ENCODE results near the gene ALPL. TPM values are rescaled to one million over a fixed set of nuclear protein-coding genes. Genes with fewer than 3 reads are reported as not detected.
"Not testable (repeated sequence)": the region's sequence is repeated elsewhere in the genome, so short reads cannot be mapped to it uniquely, and the experiment has no call there.

Gene ALPL
- polyA plus RNA-seq: not detected

DNA sequence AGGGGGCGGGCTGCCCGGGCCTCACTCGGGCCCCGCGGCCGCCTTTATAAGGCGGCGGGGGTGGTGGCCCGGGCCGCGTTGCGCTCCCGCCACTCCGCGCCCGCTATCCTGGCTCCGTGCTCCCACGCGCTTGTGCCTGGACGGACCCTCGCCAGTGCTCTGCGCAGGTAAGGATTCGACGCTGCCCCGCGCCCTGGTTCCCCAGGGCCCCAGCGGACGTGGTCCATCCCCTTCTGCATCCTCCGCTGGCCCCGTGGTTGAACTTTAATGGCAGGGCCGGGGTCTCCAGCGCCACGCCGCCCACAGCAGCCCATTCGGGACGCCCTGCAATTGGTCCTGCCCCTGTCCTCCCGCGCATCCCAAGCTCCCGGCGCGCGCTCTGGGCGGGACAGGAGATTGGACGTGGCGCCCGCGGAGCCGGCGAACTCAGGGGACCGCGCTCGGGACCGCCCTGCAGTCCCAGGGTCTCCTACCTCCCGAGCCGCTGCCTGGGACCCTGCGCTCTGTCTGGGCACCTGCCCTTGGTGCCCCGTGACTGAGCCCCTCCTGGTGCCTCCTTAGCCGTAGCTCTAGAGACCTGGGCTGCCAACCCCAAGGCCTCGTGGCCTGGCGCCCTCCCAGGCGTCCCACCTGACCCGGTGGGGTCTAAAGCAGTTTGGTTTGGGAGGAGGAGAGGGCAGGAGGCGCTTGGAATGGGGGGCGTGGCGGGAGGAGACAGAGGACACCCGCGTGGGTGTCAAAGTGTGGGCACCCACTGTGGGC lies at the start of gene ALPL:
ALPL (plus strand) TSS at position 73 of the 762 bp plus-strand sequence. CDS start 44,659 bp downstream, outside the sequence.
- peak within 1 kb of the TSS; percentile 5 to 75 (median 67) for H3K4me3 Mint-ChIP-seq
- no peak for DNase-seq
- peaks cover 0 to 31% (median 15%) of the 10 kb centered on the region in 3 donors for H3K27me3 Mint-ChIP-seq (ENCODE audit: low read depth in 3 of 3)
- no peaks in the 10 kb centered on the region for H3K9me3 Mint-ChIP-seq
- H3K4me1 Mint-ChIP-seq: peaks cover 4 to 13% of the 10 kb centered on the region in 2 donors
- H3K27ac Mint-ChIP-seq: no peak within 1 kb of the TSS
- H3K36me3 Mint-ChIP-seq: no peaks in the 10 kb centered on the region

DNA sequence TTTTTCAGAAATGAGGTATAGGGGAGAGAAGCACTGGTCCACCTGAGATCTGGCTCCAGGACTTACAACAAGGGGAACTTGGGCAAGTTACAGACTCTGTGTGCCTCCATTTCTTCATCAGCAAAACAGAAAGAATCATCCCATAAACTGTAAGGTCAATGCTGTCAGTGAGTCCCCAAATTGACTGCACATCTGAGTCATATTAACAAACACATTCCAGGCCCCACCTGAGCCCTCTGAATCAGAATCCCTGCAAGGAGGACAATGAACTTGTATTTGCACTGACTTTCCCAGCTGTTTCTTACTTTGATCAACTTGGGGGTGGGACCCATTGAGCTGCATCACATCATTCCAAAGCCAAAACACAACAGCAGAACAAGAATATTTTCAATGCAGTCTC lies 44.1 kb upstream of the ALPL start:
- not testable (repeated sequence) for H3K36me3 Mint-ChIP-seq; H3K4me3 Mint-ChIP-seq; H3K4me1 Mint-ChIP-seq; H3K27ac Mint-ChIP-seq; H3K27me3 Mint-ChIP-seq (ENCODE audit: low read depth in 3 of 3); H3K9me3 Mint-ChIP-seq; DNase-seq

DNA sequence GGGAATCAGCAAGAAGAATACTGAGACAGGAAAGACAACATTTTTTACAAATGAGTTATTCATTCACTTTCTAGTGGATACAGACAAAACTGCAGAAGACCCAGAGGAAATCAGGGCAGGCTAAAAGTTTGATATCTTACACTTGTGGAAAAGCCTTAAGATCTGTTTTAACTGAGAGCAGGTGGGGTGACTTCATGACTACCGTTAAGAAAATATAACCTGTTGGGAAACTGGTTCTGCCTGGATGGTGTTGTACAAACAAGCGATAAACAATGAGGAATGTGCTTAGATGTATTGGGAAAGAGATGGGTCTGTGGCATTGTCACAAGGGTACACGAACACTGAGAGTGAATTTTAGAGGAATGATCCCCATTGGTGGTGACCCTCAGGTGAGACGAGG lies 41.3 kb upstream of the ALPL start:
- not testable (repeated sequence) for H3K4me1 Mint-ChIP-seq; H3K9me3 Mint-ChIP-seq; H3K27me3 Mint-ChIP-seq (ENCODE audit: low read depth in 3 of 3); H3K4me3 Mint-ChIP-seq; DNase-seq; H3K27ac Mint-ChIP-seq
- H3K36me3 Mint-ChIP-seq: peaks cover 0 to 21% (median 19%) of the 10 kb centered on the region in 3 donors

DNA sequence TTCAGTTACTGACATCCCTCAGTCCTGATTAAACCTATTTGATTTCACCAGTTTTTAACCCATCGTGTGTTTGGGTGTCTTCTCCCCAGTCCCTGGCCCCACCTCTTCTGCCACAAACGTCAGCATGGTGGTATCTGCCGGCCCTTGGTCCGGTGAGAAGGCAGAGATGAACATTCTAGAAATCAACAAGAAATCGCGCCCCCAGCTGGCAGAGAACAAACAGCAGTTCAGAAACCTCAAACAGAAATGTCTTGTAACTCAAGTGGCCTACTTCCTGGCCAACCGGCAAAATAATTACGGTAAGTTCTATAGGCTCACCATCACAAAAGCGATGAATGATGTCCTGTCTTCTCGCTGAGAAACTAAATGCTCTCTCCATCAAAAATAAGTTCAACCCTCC lies 40.6 kb upstream of the ALPL start:
- DNase-seq: peak in 1 of 3 donors; percentile 2
- Mint-ChIP-seq H3K36me3 (peaks cover 0 to 23% (median 21%) of the 10 kb centered on the region in 3 donors), H3K27me3 (ENCODE audit: low read depth in 3 of 3) (no peaks in the 10 kb centered on the region), H3K9me3 (no peaks in the 10 kb centered on the region), H3K27ac (no peak overlapping the region), H3K4me3 (no peak overlapping the region), H3K4me1 (peaks cover 0 to 4% of the 10 kb centered on the region in 2 donors)

DNA sequence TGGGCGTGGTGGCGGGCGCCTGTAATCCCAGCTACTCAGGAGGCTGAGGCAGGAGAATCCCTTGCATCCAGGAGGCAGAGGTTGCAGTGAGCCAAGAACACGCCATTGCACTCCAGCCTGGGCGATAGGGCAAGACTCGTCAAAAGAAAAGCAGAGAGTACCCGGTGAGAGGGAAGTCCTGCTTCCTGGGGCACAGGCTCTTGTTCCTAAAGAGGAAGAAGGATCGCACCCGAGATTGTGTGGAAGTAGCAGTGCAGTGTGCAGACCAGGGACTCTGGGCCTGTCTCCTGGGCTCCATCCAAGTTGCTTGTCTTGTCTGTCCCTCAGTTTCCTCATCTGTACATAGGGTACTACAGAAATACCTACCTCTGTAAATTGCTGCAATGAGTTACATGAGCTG lies 39.6 kb upstream of the ALPL start:
- Mint-ChIP-seq H3K27ac (no peak overlapping the region), H3K9me3 (no peaks in the 10 kb centered on the region), H3K27me3 (ENCODE audit: low read depth in 3 of 3) (no peaks in the 10 kb centered on the region), H3K4me3 (no peak overlapping the region), H3K4me1 (peaks cover 0 to 4% of the 10 kb centered on the region in 2 donors), H3K36me3 (peaks cover 0 to 31% (median 22%) of the 10 kb centered on the region in 3 donors)
- DNase-seq: no peak

DNA sequence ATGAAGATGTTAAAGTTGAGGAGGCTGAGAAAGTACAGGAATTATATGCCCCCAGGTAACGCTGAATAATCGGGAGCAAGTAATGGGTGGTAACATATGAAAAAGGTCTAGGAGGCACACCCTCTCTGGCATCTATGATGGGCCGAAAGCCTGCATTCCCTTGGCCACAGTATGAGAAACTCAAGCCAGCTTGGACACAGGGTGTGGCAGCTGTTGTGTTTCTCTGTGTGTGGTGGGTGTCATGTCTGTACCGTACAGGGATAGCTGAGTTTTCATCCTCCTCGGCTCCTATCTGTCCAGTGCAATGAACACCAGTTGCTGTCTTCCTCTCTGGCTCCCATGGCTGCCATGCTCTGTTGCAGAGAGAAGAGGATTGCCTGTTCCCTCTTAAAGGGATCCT lies 36.4 kb upstream of the ALPL start:
- no peaks in the 10 kb centered on the region for H3K9me3 Mint-ChIP-seq
- no peak overlapping the region for H3K4me3 Mint-ChIP-seq
- peaks cover 0 to 4% of the 10 kb centered on the region in 2 donors for H3K4me1 Mint-ChIP-seq
- no peak for DNase-seq
- peaks cover 0 to 3% (median 0%) of the 10 kb centered on the region in 3 donors for H3K27me3 Mint-ChIP-seq (ENCODE audit: low read depth in 3 of 3)
- H3K36me3 Mint-ChIP-seq: peaks cover 8 to 36% (median 23%) of the 10 kb centered on the region in 3 donors
- no peak overlapping the region for H3K27ac Mint-ChIP-seq

DNA sequence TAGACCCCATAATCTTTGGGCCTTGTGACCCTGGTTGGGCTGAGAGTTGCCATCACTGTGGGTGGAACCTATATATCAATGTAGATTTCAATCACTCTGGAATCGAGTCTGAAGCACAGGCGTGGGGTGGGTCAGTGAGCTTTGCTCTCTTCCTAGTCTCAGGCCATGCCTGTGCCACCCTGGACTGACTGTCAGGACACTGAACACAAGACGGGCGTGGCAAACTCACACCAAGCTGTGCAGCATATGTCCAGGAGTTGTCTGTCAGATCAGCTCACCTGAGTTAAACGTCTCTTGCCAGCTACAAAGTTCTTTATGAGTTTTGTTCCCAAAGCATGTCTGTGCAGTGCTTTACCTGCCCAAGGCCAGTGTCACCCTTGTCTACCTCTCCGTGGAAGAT lies 30.9 kb upstream of the ALPL start:
- Mint-ChIP-seq H3K27me3 (ENCODE audit: low read depth in 3 of 3) (peaks cover 0 to 3% (median 3%) of the 10 kb centered on the region in 3 donors), H3K36me3 (peaks cover 22 to 28% (median 23%) of the 10 kb centered on the region in 3 donors), H3K4me3 (no peak overlapping the region), H3K9me3 (no peaks in the 10 kb centered on the region), H3K4me1 (no peaks in the 10 kb centered on the region), H3K27ac (no peak overlapping the region)
- DNase-seq: no peak

DNA sequence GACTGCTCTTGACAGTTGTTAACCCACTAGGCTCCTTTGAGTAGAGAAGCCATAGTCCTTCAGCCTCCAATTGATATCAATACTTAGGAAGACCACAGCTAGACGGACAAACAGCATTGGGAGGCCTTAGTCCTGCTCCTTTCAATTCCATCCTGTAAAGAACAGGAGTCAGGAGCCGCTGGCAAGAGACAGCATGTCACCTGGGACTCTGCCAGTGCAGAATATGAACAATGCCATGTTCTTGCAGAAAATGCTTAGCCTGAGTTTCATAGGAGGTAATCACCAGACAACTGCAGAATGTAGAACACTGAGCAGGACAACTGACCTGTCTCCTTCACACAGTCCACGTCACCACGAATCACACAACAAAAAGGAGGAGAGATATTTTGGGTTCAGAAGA lies 25.3 kb upstream of the ALPL start:
- H3K4me3 Mint-ChIP-seq; H3K27me3 Mint-ChIP-seq (ENCODE audit: low read depth in 3 of 3); H3K27ac Mint-ChIP-seq; DNase-seq; H3K9me3 Mint-ChIP-seq; H3K4me1 Mint-ChIP-seq; H3K36me3 Mint-ChIP-seq: not testable (repeated sequence)

DNA sequence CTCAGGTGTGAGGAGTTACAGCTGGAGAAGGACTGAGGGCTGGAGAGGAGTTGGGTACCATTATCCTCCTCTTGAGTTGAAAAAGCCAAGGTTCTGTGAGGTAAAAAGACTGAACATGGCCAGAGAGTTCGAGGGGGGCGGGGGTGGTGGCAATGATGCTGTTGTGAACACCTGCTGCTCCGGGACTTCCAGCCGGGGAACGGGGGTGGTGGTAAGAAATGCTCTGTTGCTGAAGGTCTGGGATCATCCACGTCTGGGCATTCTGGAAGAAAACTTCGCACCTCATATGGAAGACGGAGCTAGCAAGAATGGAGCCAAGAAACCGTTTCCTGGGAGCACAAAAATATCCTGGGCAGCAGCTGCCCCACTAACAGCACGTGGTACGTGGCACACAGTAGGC lies 20.1 kb upstream of the ALPL start:
- peaks cover 0 to 13% (median 8%) of the 10 kb centered on the region in 3 donors for H3K27me3 Mint-ChIP-seq (ENCODE audit: low read depth in 3 of 3)
- H3K36me3 Mint-ChIP-seq: no peaks in the 10 kb centered on the region
- H3K27ac Mint-ChIP-seq: peak overlapping the region in 1 of 6 donors; percentile 56
- H3K9me3 Mint-ChIP-seq: no peaks in the 10 kb centered on the region
- DNase-seq: no peak
- H3K4me3 Mint-ChIP-seq: no peak overlapping the region
- peaks cover 5 to 7% of the 10 kb centered on the region in 2 donors for H3K4me1 Mint-ChIP-seq

DNA sequence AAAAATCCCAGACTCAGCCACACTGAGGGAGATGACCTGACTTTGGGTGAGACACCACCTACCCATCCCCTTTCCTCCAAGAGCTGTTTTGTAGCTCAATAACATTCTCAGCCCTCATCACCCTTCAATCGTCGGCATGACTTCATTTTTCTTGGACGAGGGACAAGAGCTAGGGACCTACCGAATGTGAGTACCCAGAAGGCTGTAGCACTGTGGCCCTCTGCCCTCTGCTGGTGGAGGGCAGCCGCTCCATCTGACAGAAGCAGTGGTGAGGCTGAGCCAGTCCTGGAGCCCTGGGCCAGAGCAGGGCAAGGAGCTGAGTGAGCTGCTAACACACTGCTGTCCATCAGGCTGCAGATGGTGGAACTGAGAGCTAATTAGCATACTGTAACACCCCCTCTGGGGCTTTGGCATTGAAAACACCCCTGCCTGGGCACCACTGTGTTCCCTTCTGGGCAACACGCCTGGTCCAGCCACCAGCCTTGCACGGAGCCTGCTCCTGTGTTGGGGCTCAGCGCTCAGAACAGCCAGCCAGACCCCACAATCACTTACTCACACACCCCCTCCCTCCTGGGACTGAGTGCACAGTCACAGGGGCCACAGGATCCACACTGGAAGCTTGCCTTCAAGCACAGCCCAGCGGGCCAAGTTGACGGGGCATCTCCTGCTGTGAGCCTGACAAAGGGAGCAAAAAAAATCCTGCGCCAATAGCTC lies 18.3 kb upstream of the ALPL start:
- Mint-ChIP-seq H3K4me3 (no peak overlapping the region), H3K9me3 (no peaks in the 10 kb centered on the region), H3K27ac (no peak overlapping the region), H3K27me3 (ENCODE audit: low read depth in 3 of 3) (peaks cover 3 to 17% (median 12%) of the 10 kb centered on the region in 3 donors), H3K4me1 (peaks cover 5 to 7% of the 10 kb centered on the region in 2 donors), H3K36me3 (no peaks in the 10 kb centered on the region)
- DNase-seq: peak in 1 of 3 donors; percentile 7

DNA sequence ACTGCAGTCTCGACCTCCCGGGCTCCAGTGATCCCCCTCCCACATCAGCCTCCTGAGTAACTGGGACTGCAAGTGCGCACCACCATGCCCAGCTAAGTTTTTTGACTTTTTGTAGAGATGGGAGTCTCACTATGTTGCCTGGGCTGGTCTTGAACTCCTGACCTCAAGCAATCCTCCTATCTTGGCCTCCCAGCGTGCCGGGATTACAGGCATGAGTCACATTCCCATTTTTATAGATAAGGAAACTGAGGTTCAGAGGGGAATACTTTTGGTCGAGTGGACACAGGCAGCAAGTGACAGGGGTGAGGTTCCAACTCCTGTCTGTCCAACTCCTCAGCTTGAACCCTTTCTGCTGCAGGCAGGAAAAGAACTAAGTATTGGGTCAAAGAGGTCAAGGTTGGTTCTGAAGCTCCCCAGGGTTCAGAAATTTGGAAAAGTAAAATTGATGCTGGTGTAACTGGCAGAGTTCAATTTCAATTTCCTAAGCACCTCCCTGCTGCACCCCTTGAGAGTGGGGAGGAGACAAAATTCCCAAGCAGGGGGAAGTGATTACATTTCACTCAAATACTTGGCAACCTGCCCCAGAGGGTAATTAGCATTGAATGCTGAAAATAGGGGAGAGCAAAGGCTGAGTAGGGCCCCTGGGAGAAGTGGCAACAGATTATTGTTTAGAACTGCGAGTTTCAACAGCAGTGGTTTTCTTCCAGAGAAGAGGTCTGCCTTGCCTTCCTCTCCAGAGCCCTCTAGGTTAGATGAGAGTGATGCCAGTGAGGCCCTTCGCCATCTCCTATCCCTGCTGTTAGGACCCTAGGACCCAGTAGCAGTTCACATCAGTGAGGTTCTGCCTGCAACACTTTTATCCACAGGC lies 17.5 kb upstream of the ALPL start:
- Mint-ChIP-seq H3K4me1 (peaks cover 5 to 7% of the 10 kb centered on the region in 2 donors), H3K4me3 (no peak overlapping the region), H3K36me3 (no peaks in the 10 kb centered on the region), H3K27ac (no peak overlapping the region), H3K27me3 (ENCODE audit: low read depth in 3 of 3) (peaks cover 3 to 17% (median 12%) of the 10 kb centered on the region in 3 donors), H3K9me3 (no peaks in the 10 kb centered on the region)
- no peak for DNase-seq

DNA sequence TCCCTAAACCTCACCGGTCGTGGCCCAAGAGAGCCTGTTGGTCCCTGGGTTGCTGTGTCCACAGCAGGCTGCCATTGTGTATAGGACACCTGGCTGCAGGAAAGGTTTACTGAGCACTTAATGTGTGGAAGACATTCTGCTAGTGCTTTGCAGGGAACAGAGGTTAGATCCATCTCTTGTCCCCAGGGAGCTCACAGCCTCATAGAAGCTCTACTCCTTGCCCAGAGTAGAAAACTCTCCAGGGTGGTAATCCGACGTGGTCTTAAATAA lies 16.9 kb upstream of the ALPL start:
- Mint-ChIP-seq H3K36me3 (no peaks in the 10 kb centered on the region), H3K4me3 (no peak overlapping the region), H3K9me3 (no peaks in the 10 kb centered on the region), H3K27me3 (ENCODE audit: low read depth in 3 of 3) (peaks cover 3 to 15% (median 11%) of the 10 kb centered on the region in 3 donors), H3K27ac (no peak overlapping the region), H3K4me1 (peaks cover 5 to 7% of the 10 kb centered on the region in 2 donors)
- no peak for DNase-seq

DNA sequence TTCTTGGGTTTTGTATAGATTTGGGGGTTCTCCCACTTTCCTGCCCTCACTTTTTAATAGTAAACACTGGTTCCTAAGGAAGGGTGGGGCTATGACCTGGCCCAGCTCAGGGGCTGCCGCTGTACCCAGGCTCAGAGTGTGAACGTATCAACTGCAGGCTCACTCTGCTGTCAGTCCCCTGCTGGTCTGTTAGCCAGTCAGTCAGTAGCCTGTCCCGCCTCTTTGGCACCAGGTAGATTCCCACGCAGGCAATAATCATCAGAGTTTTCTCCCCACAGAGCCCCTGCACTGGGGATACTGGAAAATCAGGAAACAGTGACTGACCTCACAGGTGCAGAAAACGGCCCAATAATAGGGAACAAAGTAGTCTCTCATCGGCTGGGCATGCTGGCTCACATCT lies 15.0 kb upstream of the ALPL start:
- no peaks in the 10 kb centered on the region for H3K36me3 Mint-ChIP-seq
- peaks cover 3 to 13% (median 8%) of the 10 kb centered on the region in 3 donors for H3K27me3 Mint-ChIP-seq (ENCODE audit: low read depth in 3 of 3)
- no peaks in the 10 kb centered on the region for H3K9me3 Mint-ChIP-seq
- DNase-seq: no peak
- no peaks in the 10 kb centered on the region for H3K4me1 Mint-ChIP-seq
- H3K4me3 Mint-ChIP-seq: no peak overlapping the region
- H3K27ac Mint-ChIP-seq: no peak overlapping the region

All from immature natural killer cell (primary cell).